B cell (primary cell): ENCODE results near the gene ICA1.

Experiments
- CTCF ChIP-seq: fragments of 200-600 bp; IDR thresholded peaks from one replicate; pipeline ENCODE4 v1.8.0; 2022; ENCODE audit warnings: antibody characterized with exemption, mild to moderate bottlenecking
- EZH2 ChIP-seq: IDR thresholded peaks from 2 replicates; pipeline ENCODE4 v1.6.1; 2012; ENCODE audit warnings: borderline replicate concordance, low read depth, mild to moderate bottlenecking, moderate library complexity, low read length; ENCODE audit not compliant: insufficient read depth, poor library complexity, severe bottlenecking

GRCh38 chr7:8128449-8129317, 133.3 kb downstream of the ICA1 start:
- TF ChIP-seq CTCF (no peak), EZH2 (no peak)
